ENCODE results near the gene SCUBE1. TPM values are rescaled to one million over a fixed set of nuclear protein-coding genes. Genes with fewer than 3 reads are reported as not detected.
"Not testable (repeated sequence)": the region's sequence is repeated elsewhere in the genome, so short reads cannot be mapped to it uniquely, and the experiment has no call there.

SCUBE1 gene
- total RNA-seq, 3 donors from 2014 or later: 0.48 to 0.98 (median 0.88) TPM

GRCh38 chr22:43356881-43357280 lies 13.7 kb upstream of the SCUBE1 start:
- H3K4me1 ChIP-seq: no peaks in the 10 kb centered on the region
- H3K4me3 ChIP-seq: no peak overlapping the region
- no peaks in the 10 kb centered on the region for H3K9me3 ChIP-seq
- H3K27me3 ChIP-seq: no peaks in the 10 kb centered on the region
- H3K27ac ChIP-seq: no peak overlapping the region
- intact Hi-C loops (cut with DNase I; ENCODE audit: low total_unique reads): no loop called here
- no peak for DNase-seq (ENCODE audit: low spot score in 2 of 2)
- no peak for TF ChIP-seq CTCF (IDR thresholded peaks at IDR 0.05)
- H3K36me3 ChIP-seq: no peaks in the 10 kb centered on the region

- H3K4me1 ChIP-seq; H3K27me3 ChIP-seq; H3K4me3 ChIP-seq; H3K9me3 ChIP-seq; H3K36me3 ChIP-seq; H3K27ac ChIP-seq; intact Hi-C loops (cut with DNase I; ENCODE audit: low total_unique reads); DNase-seq (ENCODE audit: low spot score in 2 of 2): not testable (repeated sequence)
These were observed 12.5 kb upstream of the SCUBE1 start for GRCh38 chr22:43355688-43356087.

- no peaks in the 10 kb centered on the region for H3K36me3 ChIP-seq
- intact Hi-C loops (cut with DNase I; ENCODE audit: low total_unique reads): no loop called here
- no peak for TF ChIP-seq POLR2AphosphoS5 (IDR thresholded peaks at IDR 0.05)
- no peak for TF ChIP-seq POLR2A (IDR thresholded peaks at IDR 0.05)
- TF ChIP-seq CTCF (IDR thresholded peaks at IDR 0.05): no peak
- no peak for DNase-seq (ENCODE audit: low spot score in 2 of 2)
- H3K4me3 ChIP-seq: no peak overlapping the region
- peaks cover 0 to 4% of the 10 kb centered on the region in 2 donors for H3K27me3 ChIP-seq
- no peak overlapping the region for H3K27ac ChIP-seq
- no peaks in the 10 kb centered on the region for H3K9me3 ChIP-seq
- no peaks in the 10 kb centered on the region for H3K4me1 ChIP-seq
These were observed 8.8 kb upstream of the SCUBE1 start for GRCh38 chr22:43351966-43352345.

- intact Hi-C loops (cut with DNase I; ENCODE audit: low total_unique reads): no loop called here
- Histone ChIP-seq H3K4me3 (no peak overlapping the region), H3K4me1 (no peaks in the 10 kb centered on the region), H3K9me3 (no peaks in the 10 kb centered on the region), H3K27me3 (peaks cover 0 to 14% of the 10 kb centered on the region in 2 donors), H3K36me3 (no peaks in the 10 kb centered on the region), H3K27ac (no peak overlapping the region)
- DNase-seq (ENCODE audit: low spot score in 2 of 2): no peak
- TF ChIP-seq CTCF (IDR thresholded peaks at IDR 0.05) (no peak), POLR2AphosphoS5 (IDR thresholded peaks at IDR 0.05) (no peak), POLR2A (IDR thresholded peaks at IDR 0.05) (no peak)
These were observed 6.5 kb upstream of the SCUBE1 start for GRCh38 chr22:43349636-43350035.

GRCh38 chr22:43346521-43346929 lies 3.4 kb upstream of the SCUBE1 start:
- H3K4me1 ChIP-seq: peaks cover 0 to 12% of the 10 kb centered on the region in 2 donors

More at GRCh38 chr22:43346521-43346929, 3.4 kb upstream of the SCUBE1 start:
- Histone ChIP-seq H3K4me3 (no peak overlapping the region), H3K9me3 (no peaks in the 10 kb centered on the region), H3K27ac (no peak overlapping the region), H3K36me3 (no peaks in the 10 kb centered on the region), H3K27me3 (peaks cover 5 to 39% of the 10 kb centered on the region in 2 donors)
- intact Hi-C loops (cut with DNase I; ENCODE audit: low total_unique reads): no loop called here
- DNase-seq (ENCODE audit: low spot score in 2 of 2): peak; percentile 39 to 63
- peak in 2 of 3 donors; percentile 48 to 68 for TF ChIP-seq CTCF (IDR thresholded peaks at IDR 0.05)
- no peak for TF ChIP-seq POLR2AphosphoS5 (IDR thresholded peaks at IDR 0.05)
